H1 (cell line): Measurements from ENCODE around the gene LEMD1. TPM values are rescaled to one million over a fixed set of nuclear protein-coding genes. Genes with fewer than 3 reads are reported as not detected.

Experiments
- CTCF ChIA-PET: fragments of 300-600 bp; sonication (Branson Sonifier 250); formaldehyde crosslinking; loops from one replicate; lab custom pipeline; 2021; ENCODE audit not compliant: partially characterized antibody; lab: Charles Lee
- POLR2A ChIA-PET: fragments of 300-600 bp; sonication (Branson Sonifier 250); formaldehyde crosslinking; loops from one replicate; lab custom pipeline; 2021; ENCODE audit warnings: inconsistent platforms; ENCODE audit not compliant: partially characterized antibody; lab: Charles Lee
- DNase-seq, 2 experiments: peaks; one replicate each; pipeline versions ENCODE4 v3.0.0 to v3.0.0-alpha.2; 2010 to 2022; ENCODE audit warnings: low spot score in 2 of 2, low read depth in 1 of 2, mixed read lengths in 1 of 2
- FAIRE-seq: peaks from 2 replicates; lab custom pipeline; 2011; peaks lifted over from hg19 to GRCh38; lab: Jason Lieb, UNC
- H2AFZ ChIP-seq: 2 replicates; pipeline ENCODE4 v1.8.1; 2012; ENCODE audit warnings: low read length, inconsistent platforms
- H2AK5ac ChIP-seq: 2 replicates; pipeline ENCODE4 v1.6.1; 2013; ENCODE audit warnings: low read depth, low read length
- H2BK120ac ChIP-seq: replicated peaks from 2 replicates; pipeline ENCODE3; 2013; ENCODE audit warnings: low read depth, low read length, inconsistent platforms
- H2BK12ac ChIP-seq: 2 replicates; pipeline ENCODE4 v1.6.1; 2013; ENCODE audit warnings: low read depth, low read length
- H2BK15ac ChIP-seq: 2 replicates; pipeline ENCODE4 v1.6.1; 2013; ENCODE audit warnings: low read length
- H2BK20ac ChIP-seq: 2 replicates; pipeline ENCODE4 v1.6.1; 2013; ENCODE audit warnings: low read length
- H2BK5ac ChIP-seq: 2 replicates; pipeline ENCODE4 v1.6.1; 2013; ENCODE audit warnings: low read depth, low read length
- H3K14ac ChIP-seq: 2 replicates; pipeline ENCODE4 v1.6.1; 2013; ENCODE audit warnings: inconsistent platforms; ENCODE audit not compliant: insufficient read length
- H3K18ac ChIP-seq: 2 replicates; pipeline ENCODE4 v1.6.1; 2013; ENCODE audit warnings: low read length; ENCODE audit errors: extremely low read depth
- H3K23ac ChIP-seq: 2 replicates; pipeline ENCODE4 v1.6.1; 2013; ENCODE audit warnings: inconsistent platforms; ENCODE audit not compliant: insufficient read length
- H3K23me2 ChIP-seq: 2 replicates; pipeline ENCODE4 v1.6.1; 2013; ENCODE audit warnings: low read depth, low read length
- H3K27ac ChIP-seq: 2 replicates; pipeline ENCODE4 v1.6.1; 2011; ENCODE audit warnings: low read depth, low read length, inconsistent platforms
- H3K27me3 ChIP-seq, 4 experiments: replicated peaks in 1 of 4; 1 replicate in 1 of 4; 2 replicates in 3 of 4; pipeline versions ENCODE4 v1.6.1 to v1.8.1; 2011 to 2013; ENCODE audit warnings: low read length in 3 of 4, mild to moderate bottlenecking in 3 of 4, inconsistent platforms in 2 of 4, mixed read lengths in 2 of 4, moderate library complexity in 1 of 4; ENCODE audit not compliant: control insufficient read depth in 3 of 4, insufficient read depth in 3 of 4; ENCODE audit errors: extremely low read depth in 1 of 4
- H3K36me3 ChIP-seq, 4 experiments: 2 replicates each; pipeline versions ENCODE4 v1.6.1 to v1.8.1; 2011 to 2013; ENCODE audit warnings: mild to moderate bottlenecking in 4 of 4, low read length in 3 of 4, moderate library complexity in 2 of 4, control low read depth in 1 of 4, inconsistent platforms in 1 of 4; ENCODE audit not compliant: insufficient read depth in 4 of 4, control insufficient read depth in 2 of 4
- H3K4ac ChIP-seq: replicated peaks from 2 replicates; pipeline ENCODE3; 2013; ENCODE audit warnings: low read length, low read depth, mixed read lengths, inconsistent platforms; ENCODE audit not compliant: insufficient read length
- H3K4me1 ChIP-seq, 4 experiments: replicated peaks in 1 of 4; 1 replicate in 1 of 4; 2 replicates in 3 of 4; pipeline versions ENCODE4 v1.6.1 to v1.8.1; 2011 to 2013; ENCODE audit warnings: low read length in 3 of 4, inconsistent platforms in 2 of 4, mixed read lengths in 1 of 4; ENCODE audit not compliant: insufficient read depth in 4 of 4, control insufficient read depth in 3 of 4
- H3K4me2 ChIP-seq, 2 experiments: 2 replicates each; pipeline versions ENCODE4 v1.6.1 to v1.8.1; 2011 to 2013; ENCODE audit warnings: low read depth in 2 of 2, low read length in 2 of 2, control low read depth in 1 of 2, inconsistent platforms in 1 of 2, mild to moderate bottlenecking in 1 of 2; ENCODE audit not compliant: insufficient read depth in 1 of 2
- H3K4me3 ChIP-seq, 4 experiments: fragments of 200-600, 300-600 bp in 1 of 4; sonication (generic), shearing (Covaris generic), sonication (Bioruptor Twin) in 1 of 4; 2 replicates each; pipeline versions ENCODE4 v1.5.1 to v1.8.1; 2011 to 2016; ENCODE audit warnings: low read length in 4 of 4, low read depth in 3 of 4, control low read depth in 2 of 4, inconsistent platforms in 2 of 4, mild to moderate bottlenecking in 2 of 4, mixed read lengths in 1 of 4, moderate library complexity in 1 of 4; ENCODE audit not compliant: insufficient read depth in 2 of 4; ENCODE audit errors: extremely low read depth in 1 of 4
- H3K56ac ChIP-seq: replicated peaks from 2 replicates; pipeline ENCODE3; 2013; ENCODE audit warnings: low read depth, mild to moderate bottlenecking, mixed read lengths, low read length, inconsistent platforms; ENCODE audit not compliant: insufficient read length
- H3K79me1 ChIP-seq: 2 replicates; pipeline ENCODE4 v1.6.1; 2013; ENCODE audit warnings: low read depth, low read length, control low read depth
- H3K79me2 ChIP-seq, 2 experiments: 2 replicates each; pipeline versions ENCODE4 v1.6.1 to v1.8.1; 2012 to 2013; ENCODE audit warnings: low read length in 2 of 2, mild to moderate bottlenecking in 2 of 2, inconsistent platforms in 1 of 2; ENCODE audit not compliant: insufficient read depth in 2 of 2, control insufficient read depth in 1 of 2
- H3K9ac ChIP-seq, 4 experiments: replicated peaks in 1 of 4; 1 replicate in 1 of 4; 2 replicates in 3 of 4; pipeline versions ENCODE4 v1.6.1 to v1.8.1; 2011 to 2013; ENCODE audit warnings: low read depth in 3 of 4, low read length in 3 of 4, control low read depth in 2 of 4, mild to moderate bottlenecking in 2 of 4, moderate library complexity in 2 of 4, inconsistent platforms in 1 of 4; ENCODE audit errors: extremely low read depth in 1 of 4
- H3K9me3 ChIP-seq, 2 experiments: 2 replicates each; pipeline versions ENCODE4 v1.6.1 to v1.8.1; 2012 to 2013; ENCODE audit warnings: mild to moderate bottlenecking in 2 of 2, moderate library complexity in 2 of 2, control low read depth in 1 of 2, inconsistent platforms in 1 of 2, low read depth in 1 of 2, low read length in 1 of 2, mixed read lengths in 1 of 2; ENCODE audit not compliant: insufficient read depth in 2 of 2
- H4K20me1 ChIP-seq, 2 experiments: replicated peaks in 1 of 2; 2 replicates each; pipeline versions ENCODE3 to v1.8.1; 2011 to 2013; ENCODE audit warnings: inconsistent platforms in 2 of 2, low read length in 2 of 2, mild to moderate bottlenecking in 1 of 2; ENCODE audit not compliant: insufficient read depth in 2 of 2, control insufficient read depth in 1 of 2
- H4K5ac ChIP-seq: 2 replicates; pipeline ENCODE4 v1.6.1; 2013; ENCODE audit warnings: low read length, low read depth, mixed read lengths, inconsistent platforms; ENCODE audit not compliant: insufficient read length
- H4K8ac ChIP-seq: 2 replicates; pipeline ENCODE4 v1.8.0; 2013; ENCODE audit warnings: mild to moderate bottlenecking, moderate library complexity, low read length, inconsistent platforms; ENCODE audit not compliant: insufficient read depth; ENCODE audit errors: extremely low read depth
- H4K91ac ChIP-seq: replicated peaks from 2 replicates; pipeline ENCODE3; 2013; ENCODE audit warnings: low read length, mixed read lengths, inconsistent platforms; ENCODE audit not compliant: insufficient read length
- CTCF ChIP-seq, 3 experiments: IDR thresholded peaks; 1 replicate in 2 of 3; 2 replicates in 1 of 3; pipeline versions ENCODE4 v1.5.1 to v1.6.1; 2011; ENCODE audit warnings: low read length in 3 of 3, mild to moderate bottlenecking in 3 of 3, inconsistent platforms in 2 of 3, low read depth in 1 of 3, moderate library complexity in 1 of 3; ENCODE audit not compliant: insufficient read depth in 1 of 3; ENCODE audit errors: control extremely low read depth in 1 of 3
- RAD21 ChIP-seq, 2 experiments: IDR thresholded peaks in 1 of 2; conservative IDR thresholded peaks in 1 of 2; 2 replicates each; pipeline ENCODE4 v1.6.1; 2011; ENCODE audit warnings: low read depth in 2 of 2, low read length in 2 of 2, improper control_type of control experiment in 1 of 2, inconsistent platforms in 1 of 2, mild to moderate bottlenecking in 1 of 2, moderate library complexity in 1 of 2
- SIX5 ChIP-seq: IDR thresholded peaks from 2 replicates; pipeline ENCODE4 v1.6.1; 2011; ENCODE audit warnings: mild to moderate bottlenecking, low read depth, low read length
- TAF7 ChIP-seq: optimal IDR thresholded peaks from 2 replicates; pipeline ENCODE3; 2011; ENCODE audit warnings: low read depth, mild to moderate bottlenecking, inconsistent platforms, low read length, moderate library complexity, borderline replicate concordance
- YY1 ChIP-seq: IDR thresholded peaks from 2 replicates; pipeline ENCODE4 v1.6.1; 2011; ENCODE audit warnings: low read depth, mild to moderate bottlenecking, low read length
- WGBS, 2 experiments: shearing (Covaris generic) in 1 of 2; methylation state at CpG; one replicate each; pipeline versions ENCODE4 v1.1.6 to v1.1.7; 2013 to 2015; ENCODE audit warnings: low lambda C conversion rate in 2 of 2, mixed read lengths in 2 of 2, inconsistent platforms in 1 of 2, low coverage in 1 of 2, missing lambda C conversion rate in 1 of 2; ENCODE audit not compliant: insufficient replicate concordance in 2 of 2, insufficient coverage in 1 of 2, insufficient read length in 1 of 2; ENCODE audit errors: extremely low coverage in 1 of 2, missing lambda C conversion rate in 1 of 2; 5-methylcytosine and 5-hydroxymethylcytosine counted together
- polyA plus RNA-seq, 7 experiments: library from polyadenylated mRNA; depleted of rRNA in 3 of 7; stranded (reverse) in 5 of 7; unstranded in 2 of 7; fragments of >200 nt in 5 of 7; fragments of 200-250 nt in 2 of 7; gene quantifications; 1 replicate in 5 of 7; 2 replicates in 1 of 7; 4 replicates in 1 of 7; pipeline versions ENCODE4 v1.2.1 to v1.2.3, GENCODE V29; 2011 to 2013; ENCODE audit warnings: missing spikeins in 2 of 7, mixed read lengths in 2 of 7
- total RNA-seq: library from RNA; stranded (reverse); fragmentation: NEBNext Ultra II Directional; extraction: Animal tissue kit (Norgen Biotek cat#: 25700); gene quantifications from 2 replicates; pipeline ENCODE4 v1.2.1, GENCODE V29; 2021

The LEMD1 gene
- total and polyA plus RNA-seq, 2 of the 8 experiments (the other 6 are each of a cell fraction or from before 2014, with no cell fraction given): 10.0 to 10.5 TPM

GRCh38 chr1:205438213-205439158 lies 16.6 kb upstream of the LEMD1 start:
- Histone ChIP-seq H2BK5ac (no peak overlapping the region), H2BK12ac (peak overlapping the region; percentile 50; the same call in 1 of the 2 replicates), H3K4me1 (peaks cover 28 to 51% (median 36%) of the 10 kb centered on the region in 4 experiments), H3K27ac (no peak overlapping the region), H2AK5ac (no peak overlapping the region), H3K23ac (no peak overlapping the region), H2BK20ac (no peak overlapping the region), H3K23me2 (no peaks in the 10 kb centered on the region), H4K8ac (no peak overlapping the region), H4K91ac (no peak overlapping the region), H3K18ac (no peak overlapping the region), H3K9ac (no peak overlapping the region; a peak in 1 of 7 replicates), H4K5ac (no peak overlapping the region), H3K36me3 (no peaks in the 10 kb centered on the region), H3K14ac (no peak overlapping the region), H3K9me3 (no peaks in the 10 kb centered on the region), H3K4ac (no peak overlapping the region), H3K27me3 (peaks cover 0 to 15% (median 6%) of the 10 kb centered on the region in 4 experiments; a peak in 4 of 7 replicates), H3K4me2 (no peak overlapping the region), H4K20me1 (peaks cover 0 to 2% of the 10 kb centered on the region in 2 experiments), H3K79me2 (no peaks in the 10 kb centered on the region), H3K79me1 (peaks cover 2% of the 10 kb centered on the region; the same call in 1 of the 2 replicates), H3K56ac (no peak overlapping the region), H2AFZ (no peak overlapping the region), H2BK15ac (peak overlapping the region; percentile 65), H3K4me3 (no peak overlapping the region; a peak in 1 of 8 replicates), H2BK120ac (no peak overlapping the region)
- POLR2A ChIA-PET: interaction anchor here (0.7 to 13.3 kb wide), 6 partner anchors 9 to 28 kb away, joined by 3 to 220 read pairs (median 4); partner anchors contain the start of gene BLACAT1
- TF ChIP-seq CTCF (IDR thresholded peaks at IDR 0.05; ENCODE audit: control extremely low read depth in 1 of 3, insufficient read depth in 1 of 3, low read depth in 1 of 3, low read length in 3 of 3) (peak; percentile 40 to 51 (median 48)), TAF7 (no peak), YY1 (0 out of 2 replicates have a peak, but pooled peaks have one; percentile 15), RAD21 (IDR thresholded peaks at IDR 0.05 in 1 of 2, conservative IDR thresholded peaks at IDR 0.05 in 1 of 2; ENCODE audit: low read depth in 2 of 2, low read length in 2 of 2) (peak; percentile 19 to 48), SIX5 (no peak)
- 76% methylated on average over 13 of the region's 13 CpGs; no CpG with 5 or more reads in 1 of the 2 experiments for WGBS, 2 experiments
- FAIRE-seq (no peak), DNase-seq (peak in 1 of 2 experiments; percentile 70)
- CTCF ChIA-PET: interaction anchor here (0.8 to 30.2 kb wide), 13 partner anchors 12 to 228 kb away, joined by 3 to 767 read pairs (median 4); partner anchors contain the start of genes BLACAT1 and LEMD1
